Endothelial cell of umbilical vein (primary cell): Measurements from ENCODE around the gene TKTL2. TPM values are rescaled to one million over a fixed set of nuclear protein-coding genes. Genes with fewer than 3 reads are reported as not detected.

Source experiments
- BruUV-seq: library from RNA; stranded (reverse); fragments of 400-500 nt; replicated peaks from 2 replicates; lab custom pipeline; 2021; lab: Mats Ljungman, UMichigan
- CTCF ChIA-PET: fragments of 300-600, 350-600 bp; sonication (Branson Sonifier 250); formaldehyde crosslinking; loops from one replicate; lab custom pipeline; 2021; ENCODE audit warnings: antibody characterized with exemption, inconsistent platforms; lab: Charles Lee
- POLR2A ChIA-PET: fragments of 300-600, 350-600 bp; sonication (Branson Sonifier 250); formaldehyde crosslinking; loops from one replicate; lab custom pipeline; 2021; ENCODE audit warnings: antibody characterized with exemption, inconsistent platforms; lab: Charles Lee
- DNase-seq: peaks from one replicate; pipeline ENCODE4 v3.0.0-alpha.2; 2011; ENCODE audit warnings: low read depth, low spot score
- FAIRE-seq: peaks from 2 replicates; lab custom pipeline; 2011; peaks lifted over from hg19 to GRCh38; lab: Jason Lieb, UNC
- H2AFZ ChIP-seq: 2 replicates; pipeline ENCODE4 v1.6.0; 2012; ENCODE audit warnings: low read depth, low read length, control low read depth, inconsistent platforms
- H3K27ac ChIP-seq: 2 replicates; pipeline ENCODE4 v1.5.1; 2011; ENCODE audit warnings: low read depth, mild to moderate bottlenecking, control low read depth, low read length, moderate library complexity; ENCODE audit not compliant: insufficient read depth
- H3K27me3 ChIP-seq, 2 experiments: 2 replicates each; pipeline versions ENCODE4 v1.6.0 to v1.6.1; 2011; ENCODE audit warnings: low read length in 2 of 2, mixed read lengths in 1 of 2; ENCODE audit not compliant: control insufficient read depth in 2 of 2, insufficient read depth in 2 of 2
- H3K36me3 ChIP-seq, 2 experiments: 2 replicates in 1 of 2; 3 replicates in 1 of 2; pipeline ENCODE4 v1.5.1; 2011; ENCODE audit warnings: low read length in 2 of 2, mild to moderate bottlenecking in 1 of 2, moderate library complexity in 1 of 2; ENCODE audit not compliant: control insufficient read depth in 2 of 2, insufficient read depth in 2 of 2; ENCODE audit errors: extremely low read depth in 1 of 2
- H3K4me1 ChIP-seq: 3 replicates; pipeline ENCODE4 v1.5.1; 2011; ENCODE audit warnings: mild to moderate bottlenecking, low read length; ENCODE audit not compliant: control insufficient read depth, insufficient read depth; ENCODE audit errors: extremely low read depth
- H3K4me2 ChIP-seq: 2 replicates; pipeline ENCODE4 v1.6.1; 2011; ENCODE audit warnings: low read length, control low read depth, mixed read lengths; ENCODE audit not compliant: insufficient read depth
- H3K4me3 ChIP-seq, 3 experiments: fragments of 200-600 bp in 1 of 3; sonication (generic), shearing (Covaris generic) in 1 of 3; replicated peaks in 1 of 3; 2 replicates each; pipeline ENCODE4 v1.5.1; 2011 to 2016; ENCODE audit warnings: control low read depth in 3 of 3, low read length in 3 of 3, mild to moderate bottlenecking in 2 of 3, inconsistent platforms in 1 of 3, low read depth in 1 of 3, moderate library complexity in 1 of 3; ENCODE audit not compliant: insufficient read depth in 1 of 3
- H3K79me2 ChIP-seq: 2 replicates; pipeline ENCODE4 v1.6.0; 2012; ENCODE audit warnings: low read length, inconsistent platforms; ENCODE audit not compliant: control insufficient read depth, insufficient read depth
- H3K9ac ChIP-seq: replicated peaks from 2 replicates; pipeline ENCODE3; 2011; ENCODE audit warnings: low read length, control low read depth; ENCODE audit not compliant: insufficient read depth; ENCODE audit errors: extremely low read depth
- H3K9me1 ChIP-seq: replicated peaks from 3 replicates; pipeline ENCODE4 v1.6.0; 2011; ENCODE audit warnings: mild to moderate bottlenecking, low read length; ENCODE audit not compliant: control insufficient read depth, insufficient read depth; ENCODE audit errors: extremely low read depth
- H3K9me3 ChIP-seq: replicated peaks from 2 replicates; pipeline ENCODE4 v1.5.1; 2012; ENCODE audit warnings: low read length, inconsistent platforms; ENCODE audit not compliant: control insufficient read depth, insufficient read depth
- H4K20me1 ChIP-seq: replicated peaks from 2 replicates; pipeline ENCODE3; 2011; ENCODE audit warnings: mild to moderate bottlenecking, low read length; ENCODE audit not compliant: control insufficient read depth, insufficient read depth; ENCODE audit errors: extremely low read depth
- EZH2 ChIP-seq: IDR thresholded peaks from 2 replicates; pipeline ENCODE4 v1.6.1; 2012; ENCODE audit warnings: borderline replicate concordance, low read depth, mild to moderate bottlenecking, moderate library complexity, low read length, inconsistent platforms; ENCODE audit not compliant: severe bottlenecking
- FOS ChIP-seq: IDR thresholded peaks from 2 replicates; pipeline ENCODE4 v1.6.1; 2011; ENCODE audit warnings: mild to moderate bottlenecking, low read length, moderate library complexity, borderline replicate concordance; ENCODE audit not compliant: insufficient read depth
- GATA2 ChIP-seq: IDR thresholded peaks from 2 replicates; pipeline ENCODE4 v1.7.0; 2011; ENCODE audit warnings: low read depth, mild to moderate bottlenecking, moderate library complexity, mixed read lengths, low read length; ENCODE audit not compliant: insufficient read length, insufficient read depth
- JUN ChIP-seq: IDR thresholded peaks from 2 replicates; pipeline ENCODE4 v1.6.1; 2011; ENCODE audit warnings: borderline replicate concordance, low read depth; ENCODE audit not compliant: insufficient read length, insufficient read depth
- MAX ChIP-seq: IDR thresholded peaks from 2 replicates; pipeline ENCODE4 v1.6.1; 2011; ENCODE audit not compliant: insufficient read depth, insufficient read length
- MYC ChIP-seq: IDR thresholded peaks from one replicate; pipeline ENCODE4 v1.6.1; 2011; ENCODE audit warnings: mild to moderate bottlenecking, low read depth, low read length
- POLR2A ChIP-seq: IDR thresholded peaks from 2 replicates; pipeline ENCODE4 v1.6.1; 2012; ENCODE audit warnings: low read depth, mild to moderate bottlenecking, control low read depth, low read length
- POLR2AphosphoS5 ChIP-seq: IDR thresholded peaks from 2 replicates; pipeline ENCODE4 v1.6.1; 2012; ENCODE audit warnings: low read depth, mild to moderate bottlenecking, control low read depth, low read length, moderate library complexity; ENCODE audit not compliant: insufficient read depth
- dilution Hi-C: fragments of 300-500 bp; cut with MboI; formaldehyde crosslinking; loops from one replicate; pipeline ENCODE4 v1.15.0; 2019; ENCODE audit warnings: low sequenced_read_pairs; ENCODE audit not compliant: extremely low pct_ligation_motif_present
- intact Hi-C: fragments of 100-400 bp; cut with micrococcal nuclease; formaldehyde crosslinking; loops from one replicate; pipeline ENCODE4 v1.10.0; 2022
- polyA plus RNA-seq, 4 experiments: library from polyadenylated mRNA; depleted of rRNA in 3 of 4; stranded (reverse) in 3 of 4; unstranded in 1 of 4; fragments of >200 nt; gene quantifications; 2 replicates each; pipeline versions ENCODE4 v1.2.1 to v1.2.3, GENCODE V29; 2011 to 2012; ENCODE audit warnings: missing spikeins in 1 of 4
- total RNA-seq: library from RNA; stranded (reverse); gene quantifications from 2 replicates; pipeline ENCODE4 v1.2.3, GENCODE V29; 2021
- TF ChIP-seq, protein P1 (sequence below), 2 donors: IDR thresholded peaks; 1 replicate in 1 of 2; 2 replicates in 1 of 2; pipeline ENCODE4 v1.5.1; 2011; ENCODE audit warnings: low read length in 2 of 2, mild to moderate bottlenecking in 2 of 2, moderate library complexity in 2 of 2, control low read depth in 1 of 2, inconsistent platforms in 1 of 2, low read depth in 1 of 2; ENCODE audit not compliant: insufficient read depth in 1 of 2; ENCODE audit errors: extremely low read depth in 1 of 2

TKTL2 gene
- total and polyA plus RNA-seq, 2 donors (not counting 3 experiments of a cell fraction or from before 2014, with no cell fraction given), result not detected

DNA sequence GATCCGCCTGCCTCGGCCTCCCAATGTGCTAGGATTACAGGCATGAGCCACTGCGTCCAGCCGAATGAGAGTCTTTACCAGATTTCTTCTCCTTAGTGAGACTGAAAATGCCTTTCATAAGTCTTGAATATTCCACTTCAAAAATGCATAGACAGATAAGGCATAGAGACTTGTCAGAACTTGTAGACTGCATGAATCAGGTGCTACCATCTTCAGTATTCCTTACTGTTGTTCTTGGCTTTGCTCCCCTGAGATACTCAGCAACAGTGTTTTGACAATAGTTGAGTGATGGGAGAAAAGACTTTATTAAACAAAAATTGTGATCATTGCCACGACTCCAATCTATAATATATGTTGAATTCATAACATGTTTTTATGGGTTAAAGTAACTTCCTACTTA is 11.0 kb downstream of the TKTL2 start:
- Histone ChIP-seq H3K4me3 (no peak overlapping the region), H3K4me1 (no peaks in the 10 kb centered on the region), H2AFZ (no peak overlapping the region), H3K4me2 (no peak overlapping the region), H3K9me1 (no peaks in the 10 kb centered on the region), H3K79me2 (no peaks in the 10 kb centered on the region), H3K36me3 (no peaks in the 10 kb centered on the region), H3K27ac (no peak overlapping the region), H3K9me3 (no peaks in the 10 kb centered on the region), H3K27me3 (no peaks in the 10 kb centered on the region), H4K20me1 (no peaks in the 10 kb centered on the region), H3K9ac (no peak overlapping the region)
- no TSS peak for BruUV-seq
- CTCF ChIA-PET, result no interaction called here
- dilution Hi-C loops (no loop called here), intact Hi-C loops (no loop called here)
- no peak for TF ChIP-seq JUN
- no peak for TF ChIP-seq POLR2AphosphoS5
- no peak for TF ChIP-seq GATA2
- TF ChIP-seq EZH2, result no peak
- TF ChIP-seq POLR2A, result no peak
- TF ChIP-seq MYC, result no peak
- TF ChIP-seq, protein P1, sequence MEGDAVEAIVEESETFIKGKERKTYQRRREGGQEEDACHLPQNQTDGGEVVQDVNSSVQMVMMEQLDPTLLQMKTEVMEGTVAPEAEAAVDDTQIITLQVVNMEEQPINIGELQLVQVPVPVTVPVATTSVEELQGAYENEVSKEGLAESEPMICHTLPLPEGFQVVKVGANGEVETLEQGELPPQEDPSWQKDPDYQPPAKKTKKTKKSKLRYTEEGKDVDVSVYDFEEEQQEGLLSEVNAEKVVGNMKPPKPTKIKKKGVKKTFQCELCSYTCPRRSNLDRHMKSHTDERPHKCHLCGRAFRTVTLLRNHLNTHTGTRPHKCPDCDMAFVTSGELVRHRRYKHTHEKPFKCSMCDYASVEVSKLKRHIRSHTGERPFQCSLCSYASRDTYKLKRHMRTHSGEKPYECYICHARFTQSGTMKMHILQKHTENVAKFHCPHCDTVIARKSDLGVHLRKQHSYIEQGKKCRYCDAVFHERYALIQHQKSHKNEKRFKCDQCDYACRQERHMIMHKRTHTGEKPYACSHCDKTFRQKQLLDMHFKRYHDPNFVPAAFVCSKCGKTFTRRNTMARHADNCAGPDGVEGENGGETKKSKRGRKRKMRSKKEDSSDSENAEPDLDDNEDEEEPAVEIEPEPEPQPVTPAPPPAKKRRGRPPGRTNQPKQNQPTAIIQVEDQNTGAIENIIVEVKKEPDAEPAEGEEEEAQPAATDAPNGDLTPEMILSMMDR (IDR thresholded peaks at IDR 0.05; ENCODE audit: extremely low read depth in 1 of 2, insufficient read depth in 1 of 2, low read depth in 1 of 2, low read length in 2 of 2), result no peak
- TF ChIP-seq FOS, result no peak
- TF ChIP-seq MAX, result no peak
- FAIRE-seq (no peak), DNase-seq (no peak)
- POLR2A ChIA-PET, result no interaction called here
